DOHH2 (cell line): Measurements from ENCODE around the gene HRH1.

Experiments used
- CTCF ChIP-seq: fragments of 200-600 bp; sonication (generic); IDR thresholded peaks from one replicate; pipeline ENCODE4 v1.5.1; 2014; ENCODE audit warnings: antibody characterized with exemption, mild to moderate bottlenecking, low read depth, low read length; ENCODE audit not compliant: poor library complexity, severe bottlenecking
- EZH2phosphoT487 ChIP-seq: fragments of 200-600 bp; sonication (generic); IDR thresholded peaks from 2 replicates; pipeline ENCODE4 v1.6.1; 2017; ENCODE audit warnings: borderline replicate concordance, mild to moderate bottlenecking, antibody characterized with exemption, low read length, moderate library complexity, mixed read lengths

GRCh38 chr3:11118181-11118682 is 36.1 kb upstream of the HRH1 start:
- TF ChIP-seq CTCF (no peak), EZH2phosphoT487 (no peak)
